LNCaP clone FGC (cell line): ENCODE data around the gene AGPAT3.

Source experiments
- DNase-seq: peaks from one replicate; pipeline ENCODE4 v3.0.0-alpha.2; 2011; ENCODE audit warnings: low read depth
- H3K4me3 ChIP-seq: 2 replicates; pipeline ENCODE4 v1.5.1; 2011; ENCODE audit warnings: mild to moderate bottlenecking, low read depth, low read length, control low read depth
- TF ChIP-seq, protein P1 (sequence below): IDR thresholded peaks from 2 replicates; pipeline ENCODE4 v1.5.1; 2012; ENCODE audit warnings: mild to moderate bottlenecking; ENCODE audit not compliant: control insufficient read depth, insufficient read depth; ENCODE audit errors: extremely low read depth

AGPAT3 gene

DNA sequence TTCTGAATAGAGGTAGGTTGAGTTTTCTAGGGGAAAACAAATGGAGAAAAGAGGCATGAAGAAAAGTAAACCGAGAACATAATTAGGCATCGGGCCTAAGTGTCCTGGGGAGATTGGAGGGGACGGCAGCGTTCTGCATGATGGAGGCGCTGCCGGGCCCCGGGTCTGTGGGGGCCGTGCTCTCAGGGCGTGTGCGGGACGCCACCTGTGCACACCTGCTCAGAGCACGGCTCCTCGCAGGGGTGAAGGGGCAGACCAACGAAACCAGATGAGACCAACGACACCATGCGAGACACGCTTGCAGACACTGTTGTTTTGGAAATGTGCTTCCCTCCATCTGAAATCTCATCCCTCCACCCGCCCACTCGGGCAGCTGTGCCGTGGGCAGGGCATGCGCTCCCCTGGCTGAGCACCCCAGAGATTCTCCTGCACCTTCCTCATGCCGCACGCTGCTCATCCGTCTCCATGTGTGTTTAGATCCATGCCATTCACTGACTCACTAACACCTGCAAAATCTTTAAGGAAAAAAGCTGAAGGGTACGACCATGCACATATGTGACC lies 118.9 kb downstream of the AGPAT3 start:
- TF ChIP-seq, protein P1, sequence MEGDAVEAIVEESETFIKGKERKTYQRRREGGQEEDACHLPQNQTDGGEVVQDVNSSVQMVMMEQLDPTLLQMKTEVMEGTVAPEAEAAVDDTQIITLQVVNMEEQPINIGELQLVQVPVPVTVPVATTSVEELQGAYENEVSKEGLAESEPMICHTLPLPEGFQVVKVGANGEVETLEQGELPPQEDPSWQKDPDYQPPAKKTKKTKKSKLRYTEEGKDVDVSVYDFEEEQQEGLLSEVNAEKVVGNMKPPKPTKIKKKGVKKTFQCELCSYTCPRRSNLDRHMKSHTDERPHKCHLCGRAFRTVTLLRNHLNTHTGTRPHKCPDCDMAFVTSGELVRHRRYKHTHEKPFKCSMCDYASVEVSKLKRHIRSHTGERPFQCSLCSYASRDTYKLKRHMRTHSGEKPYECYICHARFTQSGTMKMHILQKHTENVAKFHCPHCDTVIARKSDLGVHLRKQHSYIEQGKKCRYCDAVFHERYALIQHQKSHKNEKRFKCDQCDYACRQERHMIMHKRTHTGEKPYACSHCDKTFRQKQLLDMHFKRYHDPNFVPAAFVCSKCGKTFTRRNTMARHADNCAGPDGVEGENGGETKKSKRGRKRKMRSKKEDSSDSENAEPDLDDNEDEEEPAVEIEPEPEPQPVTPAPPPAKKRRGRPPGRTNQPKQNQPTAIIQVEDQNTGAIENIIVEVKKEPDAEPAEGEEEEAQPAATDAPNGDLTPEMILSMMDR, result no peak
- H3K4me3 ChIP-seq, result no peak overlapping the region
- DNase-seq, result no peak

DNA sequence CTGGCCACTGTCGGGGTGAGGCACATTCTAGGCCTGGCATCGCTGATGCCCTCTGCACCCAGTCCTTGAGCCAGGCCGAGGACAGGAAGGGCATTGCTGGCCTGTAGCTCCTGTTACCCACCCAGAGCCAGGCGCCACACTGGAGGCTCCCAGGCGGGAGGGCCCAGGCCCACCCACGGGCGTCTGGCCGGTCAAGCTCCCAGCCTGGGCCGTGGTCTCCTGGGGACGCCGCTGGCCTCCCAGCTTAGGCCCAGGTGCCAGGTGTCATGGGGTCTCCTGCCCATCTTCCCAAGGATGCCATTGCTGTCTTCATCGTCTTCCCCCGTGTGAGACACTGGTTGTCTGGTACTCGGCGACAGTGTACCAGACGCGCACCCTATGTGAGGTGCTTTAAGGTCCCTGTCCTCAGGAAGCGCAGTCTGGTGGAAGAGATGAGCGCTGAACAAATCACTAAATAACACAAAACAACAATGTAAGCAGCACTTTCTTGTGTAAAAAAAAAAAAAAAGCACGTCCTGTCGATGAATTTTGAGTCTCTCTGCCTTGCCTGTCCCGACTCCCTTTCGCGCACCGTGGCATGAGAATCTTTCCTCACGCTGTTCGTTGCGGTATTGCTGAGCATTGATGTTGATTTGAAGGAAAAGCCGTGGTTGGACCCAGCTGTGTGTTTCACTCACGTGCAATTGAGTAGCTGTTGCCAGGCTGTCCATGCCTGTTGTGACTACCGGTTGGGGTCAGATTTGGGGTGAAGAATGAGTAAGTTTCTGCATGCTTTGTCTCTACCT lies 120.1 kb downstream of the AGPAT3 start:
- TF ChIP-seq, protein P1, result no peak
- no peak overlapping the region for H3K4me3 ChIP-seq
- DNase-seq, result no peak

DNA sequence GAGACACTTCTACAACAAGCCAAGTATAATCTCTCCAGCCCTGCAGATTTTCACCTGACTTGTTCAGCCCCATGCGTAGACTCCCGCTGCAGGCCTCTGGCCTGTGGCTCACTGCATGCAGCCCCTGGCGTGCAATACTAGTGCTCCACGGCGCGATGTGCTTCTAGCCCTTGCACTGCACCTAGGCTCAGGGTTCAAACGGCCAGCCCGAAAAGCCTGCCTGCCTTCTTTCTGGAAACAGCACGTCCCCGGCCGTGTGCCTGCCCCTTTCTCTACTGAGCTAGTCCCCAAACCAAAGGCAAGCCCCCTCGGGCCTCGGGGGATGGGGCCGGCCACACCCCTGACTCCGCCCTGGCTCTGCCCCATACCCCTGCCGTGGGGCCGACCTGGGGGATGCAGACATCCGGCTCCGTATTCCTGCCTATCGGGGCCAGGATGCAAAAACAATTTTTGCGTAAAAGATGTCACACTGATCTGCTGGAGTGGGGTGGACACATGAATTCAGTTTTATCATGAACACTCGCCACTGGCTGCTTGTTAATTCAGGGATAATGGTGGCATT lies 120.7 kb downstream of the AGPAT3 start:
- DNase-seq, result no peak
- TF ChIP-seq, protein P1, result no peak
- H3K4me3 ChIP-seq, result no peak overlapping the region

DNA sequence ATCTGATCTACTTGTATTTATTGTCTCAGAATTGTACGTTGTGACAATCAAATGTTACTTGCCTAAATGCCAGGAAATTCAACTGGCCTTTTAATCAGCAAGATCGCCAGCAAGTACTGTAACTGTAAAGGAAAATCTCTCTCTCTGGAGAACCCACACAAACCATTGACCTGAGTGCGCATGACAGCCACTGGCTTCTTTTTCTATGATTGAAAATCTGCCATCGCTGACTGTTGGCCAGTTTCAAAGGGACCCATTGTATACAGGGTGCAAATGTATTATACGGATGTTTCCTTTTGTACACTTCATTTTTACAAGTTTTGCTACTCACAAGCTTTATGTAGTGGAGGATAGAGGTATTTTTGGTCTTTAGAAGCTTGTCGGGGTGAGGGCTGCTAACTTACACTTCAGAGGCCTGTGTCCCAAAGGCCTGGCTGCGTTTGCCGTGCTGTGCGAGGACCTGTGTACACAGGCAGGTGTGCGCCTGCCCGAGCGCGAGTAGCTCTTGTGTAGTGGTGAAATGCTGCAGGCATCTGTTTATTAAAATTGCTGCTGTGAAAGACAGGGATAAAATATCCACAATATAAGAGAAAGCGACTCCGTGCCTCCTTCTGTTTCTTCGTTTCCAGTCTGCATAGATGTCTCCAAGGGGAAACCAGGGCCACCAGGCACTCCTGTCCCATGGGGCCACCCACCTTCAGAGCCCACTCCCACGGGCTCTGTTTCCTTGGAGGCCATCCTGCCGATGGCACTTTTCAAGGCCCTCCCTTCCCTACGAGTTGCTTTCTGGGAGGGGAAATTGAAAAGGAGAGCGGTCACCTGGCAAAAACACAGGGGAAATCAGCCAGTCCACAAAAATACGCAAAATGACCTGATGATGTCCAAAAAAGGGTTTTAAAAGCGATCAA lies 121.8 kb downstream of the AGPAT3 start:
- no peak overlapping the region for H3K4me3 ChIP-seq
- no peak for DNase-seq
- TF ChIP-seq, protein P1, result no peak

DNA sequence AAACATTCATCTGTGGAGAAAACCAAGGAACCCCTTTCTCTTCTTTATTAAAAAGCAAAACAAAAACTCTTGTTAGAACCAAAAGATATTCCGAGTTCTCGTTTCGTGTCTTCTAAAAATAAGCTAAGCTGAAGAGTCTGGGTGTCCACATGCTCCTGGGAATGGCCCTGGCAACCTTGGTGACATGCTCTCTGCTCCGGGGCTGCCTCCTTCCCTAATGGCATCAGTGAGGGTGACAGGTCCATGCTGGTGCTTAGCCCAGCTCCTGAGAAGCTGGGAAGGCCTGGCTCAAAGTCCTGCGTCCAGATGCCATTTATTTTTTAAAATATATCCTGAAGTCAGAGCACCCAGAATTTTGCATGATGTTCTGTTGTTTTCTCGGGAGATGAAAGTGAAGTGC lies 122.5 kb downstream of the AGPAT3 start:
- DNase-seq, result no peak
- no peak overlapping the region for H3K4me3 ChIP-seq
- TF ChIP-seq, protein P1, result no peak

DNA sequence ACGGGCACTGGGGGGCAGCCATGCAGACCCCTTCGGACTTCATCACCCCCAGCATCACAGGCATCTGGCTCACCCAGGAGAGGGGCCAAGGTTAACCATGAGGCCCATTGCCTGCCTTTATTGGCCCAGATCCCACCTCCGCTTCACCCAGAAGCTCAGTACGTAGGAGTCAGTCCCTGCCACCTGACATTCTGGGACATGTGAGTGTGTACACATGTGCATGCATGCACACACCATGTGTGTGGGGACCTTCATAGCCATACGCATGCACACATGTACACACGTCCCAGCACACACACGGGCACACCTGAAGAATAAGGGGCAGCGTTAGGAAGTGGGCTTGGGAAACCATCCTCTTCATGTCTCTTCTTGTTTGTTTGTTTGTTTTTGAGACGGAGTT lies 123.0 kb downstream of the AGPAT3 start:
- DNase-seq, result no peak
- H3K4me3 ChIP-seq, result no peak overlapping the region
- TF ChIP-seq, protein P1, result no peak
